NCI-H1436 treated with DMSO at 0.1 percent for 48 hours (cell line): ENCODE measurements around the gene OCA2.
"Not testable (repeated sequence)": the region's sequence is repeated elsewhere in the genome, so short reads cannot be mapped to it uniquely, and the experiment has no call there.

ENCODE experiments used
- DNase-seq: peaks from one replicate; lab custom pipeline; 2025; lab: John Stamatoyannopoulos, UW

OCA2 gene

DNA sequence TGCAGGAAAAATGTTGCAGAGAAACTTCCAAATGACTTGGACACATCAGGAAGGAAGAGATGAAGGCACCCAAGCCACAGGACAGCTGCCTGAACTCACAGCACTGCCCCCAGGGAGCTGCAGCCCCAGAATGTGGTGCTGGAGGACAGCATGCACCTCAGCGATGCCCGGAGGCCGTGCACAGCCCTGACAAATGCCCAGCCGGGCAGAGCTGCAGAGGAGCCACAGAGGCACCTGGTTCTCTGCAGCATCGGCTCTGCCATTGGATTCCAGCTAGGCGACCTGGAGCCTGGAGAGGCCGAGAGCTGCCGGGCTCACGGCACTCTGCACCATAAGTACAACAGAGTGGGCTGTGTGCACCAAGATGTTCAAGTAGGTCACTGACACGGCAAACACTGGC is 97.5 kb downstream of the OCA2 start:
- DNase-seq: no peak

DNA sequence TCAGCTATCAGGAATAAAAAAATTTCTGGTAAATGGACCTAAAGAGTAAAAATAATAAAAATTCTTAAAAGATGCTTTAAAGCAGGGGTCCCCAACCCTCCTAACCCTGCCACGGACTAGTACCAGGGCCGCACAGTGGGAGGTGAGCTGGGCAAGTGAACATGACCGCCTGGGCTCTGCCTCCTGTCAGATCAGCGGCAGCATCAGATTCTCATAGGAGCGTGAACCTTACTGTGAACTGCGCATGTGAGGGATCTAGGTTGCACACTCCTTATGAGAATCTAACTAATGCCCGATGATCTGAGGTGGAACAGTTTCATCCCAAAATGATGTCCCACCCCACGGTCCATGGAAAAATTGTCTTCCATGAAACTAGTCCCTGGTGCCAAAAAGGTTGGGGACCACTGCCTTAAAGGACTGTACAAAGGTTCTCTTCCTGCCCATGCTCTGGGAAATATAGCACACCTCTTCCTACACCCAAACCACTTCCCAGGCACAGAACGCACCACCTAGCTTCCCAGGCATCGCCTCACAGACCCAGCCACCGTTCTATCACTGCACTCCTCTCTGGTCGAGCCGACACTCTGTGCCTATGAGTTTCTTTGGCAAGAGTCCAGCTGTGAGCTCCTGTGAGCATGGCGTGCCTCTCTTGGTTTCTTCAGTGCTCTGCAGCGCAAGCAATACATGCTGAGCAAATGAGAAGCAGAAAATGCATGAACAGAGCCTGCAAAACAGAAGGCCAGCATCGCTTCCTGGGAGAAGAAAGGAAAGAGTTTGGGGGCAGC is 104.9 kb downstream of the OCA2 start:
- DNase-seq: no peak

GRCh38 chr15:27993544-27993943 is 105.6 kb downstream of the OCA2 start:
- DNase-seq: no peak

DNA sequence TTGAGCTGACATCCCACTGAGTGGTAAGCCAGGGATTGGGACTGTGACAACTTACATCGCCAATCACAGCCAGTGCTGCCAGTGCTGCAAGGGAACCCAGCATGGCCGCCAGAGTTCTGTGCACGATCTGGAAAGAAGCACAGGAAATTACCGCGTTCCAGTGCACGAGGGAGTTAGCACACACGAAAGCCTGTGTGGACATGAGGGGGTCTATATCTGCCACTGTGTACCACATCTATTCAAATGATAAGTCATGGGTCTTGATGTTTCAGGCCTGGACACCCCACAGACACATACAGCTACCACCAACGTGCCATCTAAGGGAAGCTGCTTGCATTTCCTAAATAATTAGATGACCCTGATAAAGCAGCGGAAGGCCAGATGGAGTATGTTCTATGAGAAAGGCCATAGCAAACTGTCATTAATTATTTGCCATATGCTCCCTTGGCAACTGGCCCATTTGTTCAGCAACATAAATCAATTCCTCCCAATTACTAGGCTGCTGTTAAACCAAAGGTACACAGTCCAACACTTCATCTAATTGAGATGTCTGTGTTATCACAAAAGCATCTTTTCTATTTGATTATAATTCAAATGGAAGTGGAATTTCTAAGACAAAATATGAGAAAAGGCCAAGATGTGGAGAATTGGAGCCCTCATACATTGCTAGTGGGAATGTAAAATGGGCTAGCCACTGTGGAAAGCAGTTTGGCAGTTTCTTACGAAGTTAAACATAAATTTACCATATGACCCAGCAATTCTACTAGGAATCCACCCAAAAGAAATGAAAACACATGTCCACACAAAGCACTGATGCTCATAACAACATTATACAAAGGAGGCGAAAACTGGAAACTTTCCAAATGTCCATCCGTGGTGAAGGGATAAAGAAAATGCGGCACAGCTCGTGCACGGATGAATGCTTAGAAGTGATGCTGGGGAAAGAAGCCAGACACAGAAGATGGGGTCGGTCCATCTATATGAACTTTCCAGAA is 108.3 kb downstream of the OCA2 start:
- DNase-seq: no peak

DNA sequence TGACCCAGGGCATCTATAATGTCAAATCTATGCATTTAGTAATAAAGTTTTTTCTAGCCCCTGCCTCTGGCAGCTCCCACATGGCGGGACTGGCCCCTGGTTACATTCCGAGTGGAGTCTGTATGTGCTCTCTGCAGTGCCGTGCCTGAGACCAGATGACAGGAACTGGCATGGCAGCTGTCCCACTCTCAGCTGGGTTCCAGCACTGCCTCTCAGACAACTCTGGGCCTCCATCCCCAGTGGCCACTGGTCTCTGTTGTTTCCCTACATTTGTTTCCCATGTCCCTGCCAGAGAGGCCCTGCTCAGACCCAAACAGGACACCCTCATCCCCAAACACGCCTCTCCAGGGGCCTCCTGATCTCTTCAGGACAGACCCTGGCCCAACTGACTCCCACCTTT is 109.3 kb downstream of the OCA2 start:
- DNase-seq: no peak

GRCh38 chr15:27989427-27989826 is 109.7 kb downstream of the OCA2 start:
- DNase-seq: no peak

GRCh38 chr15:27985099-27985498 is 114.0 kb downstream of the OCA2 start:
- no peak for DNase-seq

GRCh38 chr15:27983496-27983895 is 115.6 kb downstream of the OCA2 start:
- no peak for DNase-seq

- DNase-seq: no peak
These were observed 121.4 kb downstream of the OCA2 start for GRCh38 chr15:27977696-27978095.

DNA sequence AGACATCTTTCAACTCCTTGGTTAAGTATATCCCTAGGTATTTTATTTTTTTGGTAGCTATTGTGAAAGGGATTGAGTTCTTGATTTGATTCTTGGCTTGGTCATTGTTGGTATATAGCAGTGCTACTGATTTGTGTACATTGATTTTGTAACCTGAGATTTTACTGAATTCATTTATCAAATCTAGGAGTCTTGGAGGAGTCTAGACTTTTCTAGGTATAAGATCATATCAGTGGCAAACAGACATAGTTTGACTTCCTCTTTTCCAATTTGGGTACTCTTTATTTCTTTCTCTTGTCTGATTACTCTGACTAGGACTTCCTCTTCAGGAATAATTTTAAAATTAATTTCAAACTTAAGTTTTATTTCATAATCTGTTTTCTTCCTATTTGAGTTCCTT is 125.2 kb downstream of the OCA2 start:
- no peak for DNase-seq

GRCh38 chr15:27970661-27971392 is 128.3 kb downstream of the OCA2 start:
- DNase-seq: no peak

DNA sequence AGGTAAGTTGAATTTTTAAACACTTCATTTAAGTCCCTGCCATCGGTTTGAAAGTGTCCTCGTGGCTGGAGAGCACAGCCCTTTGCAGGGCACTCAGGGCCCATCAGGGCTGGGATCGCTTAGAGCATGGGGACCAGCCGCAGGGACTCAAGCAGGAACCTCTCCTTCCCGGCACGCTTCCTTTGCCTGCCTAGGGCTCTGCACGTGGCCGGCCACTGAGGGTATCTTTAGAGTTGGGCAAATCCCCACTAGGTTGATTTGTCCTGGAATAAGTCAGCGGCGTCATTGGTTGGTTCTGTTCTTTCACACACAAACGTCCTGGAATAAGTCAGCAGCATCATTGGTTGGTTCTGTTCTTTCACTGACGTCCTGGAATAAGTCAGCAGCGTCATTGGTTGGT is 131.6 kb downstream of the OCA2 start:
- DNase-seq: no peak

DNA sequence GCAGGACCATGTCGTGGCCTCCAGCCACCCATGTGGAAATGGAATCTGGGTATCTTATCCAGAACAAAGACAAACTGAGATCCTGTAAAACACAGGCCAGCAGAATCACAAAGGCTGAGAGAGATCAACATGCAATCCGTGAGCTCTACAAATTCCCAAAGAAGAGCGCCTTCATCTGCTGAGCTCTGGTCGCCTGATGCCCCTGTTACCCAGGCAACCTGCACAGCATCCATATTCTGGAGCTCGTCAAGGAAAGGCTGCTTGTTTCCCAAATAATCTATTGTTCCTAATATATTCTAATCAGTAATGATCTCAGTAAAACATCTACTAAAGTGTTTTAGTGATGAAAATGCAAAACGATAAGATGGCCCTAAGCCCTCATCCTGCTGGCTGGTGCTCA is 133.6 kb downstream of the OCA2 start:
- no peak for DNase-seq

DNA sequence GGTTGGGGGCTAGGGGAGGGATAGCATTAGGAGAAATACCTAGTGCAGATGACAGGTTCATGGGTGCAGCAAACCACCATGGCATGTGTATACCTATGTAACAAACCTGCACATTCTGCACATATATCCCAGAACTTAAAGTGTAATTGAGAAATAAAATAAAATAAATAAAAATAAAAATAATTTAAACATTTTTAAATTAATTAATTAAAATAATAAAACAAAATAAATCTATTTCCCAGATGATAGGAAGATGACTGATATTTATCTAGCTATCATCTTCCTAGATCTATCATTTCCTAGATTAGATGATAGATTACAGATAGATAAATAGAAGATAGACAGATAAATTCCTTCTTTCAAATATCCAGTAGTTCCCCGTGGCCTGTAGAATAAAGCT is 137.3 kb downstream of the OCA2 start:
- DNase-seq: no peak

DNA sequence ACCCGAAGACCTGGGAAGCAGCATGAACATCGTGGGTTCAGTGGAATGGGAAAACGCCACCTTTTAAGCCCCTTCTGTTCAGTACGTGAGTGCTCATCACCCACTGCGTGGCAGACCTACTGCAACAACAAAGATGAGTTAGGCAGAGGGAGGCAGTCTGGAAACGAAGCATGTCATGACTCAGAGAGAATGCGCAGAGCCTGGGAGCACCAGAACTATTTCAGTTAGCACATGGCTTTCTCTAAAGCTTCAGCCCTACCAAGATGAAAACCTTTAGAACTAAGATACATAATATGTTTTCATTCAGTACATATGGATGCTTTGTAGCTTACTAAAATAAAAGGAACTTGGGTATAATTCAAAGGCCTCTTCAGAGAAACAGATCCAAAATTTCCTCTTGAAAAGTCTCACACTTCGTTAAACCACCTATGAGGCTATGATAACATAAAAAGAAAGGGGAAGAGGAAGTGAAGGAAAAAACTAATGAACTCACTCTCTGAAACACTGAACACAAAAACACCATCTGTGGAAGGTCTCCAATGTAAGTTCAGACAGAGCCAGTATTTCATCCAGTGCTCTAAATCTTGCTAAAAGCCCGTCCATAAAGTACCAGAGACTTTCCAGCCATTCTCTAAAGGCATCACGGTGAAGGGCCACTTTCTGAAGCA is 140.1 kb downstream of the OCA2 start:
- DNase-seq: no peak

DNA sequence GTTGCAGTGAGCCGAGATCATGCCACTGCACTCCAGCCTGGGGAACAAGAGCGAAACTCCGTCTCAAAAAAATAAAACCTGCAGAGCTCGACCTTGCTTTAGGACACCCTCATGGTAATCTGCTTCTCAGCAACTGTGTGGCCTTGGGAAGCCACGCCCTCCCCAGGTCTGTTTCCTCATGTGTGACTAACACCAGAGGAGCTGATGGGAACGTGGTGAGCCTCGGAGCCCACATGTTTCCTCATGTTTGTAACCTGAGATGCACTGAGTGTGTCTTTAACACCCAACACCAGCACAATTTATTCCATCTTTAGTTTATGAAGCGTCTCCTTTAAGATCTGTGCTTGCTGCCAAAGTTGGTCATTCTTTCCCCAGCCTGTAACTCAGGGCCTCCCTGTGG is 142.8 kb downstream of the OCA2 start:
- DNase-seq: no peak

- no peak for DNase-seq
These were observed 144.0 kb downstream of the OCA2 start for GRCh38 chr15:27955087-27955486.

DNA sequence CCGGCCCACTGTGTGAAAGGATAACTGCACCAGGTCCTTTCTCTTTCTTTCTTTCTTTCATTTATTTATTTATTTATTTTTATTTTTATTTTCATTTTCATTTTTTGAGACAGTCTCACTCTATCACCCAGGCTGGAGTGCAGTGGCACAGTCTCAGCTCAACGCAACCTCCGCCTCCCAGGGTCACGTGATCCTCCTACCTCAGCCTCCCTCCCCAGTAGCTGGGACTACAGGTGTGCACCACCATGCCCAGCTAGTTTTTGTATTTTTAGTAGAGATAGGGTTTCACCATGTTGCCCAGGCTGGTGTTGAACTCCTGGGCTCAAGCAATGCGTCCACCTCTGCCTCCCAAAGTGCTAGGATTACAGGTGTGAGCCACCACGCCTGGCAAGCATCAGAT is 146.5 kb downstream of the OCA2 start:
- not testable (repeated sequence) for DNase-seq

- no peak for DNase-seq
These were observed 147.8 kb downstream of the OCA2 start for GRCh38 chr15:27951191-27951890.

DNA sequence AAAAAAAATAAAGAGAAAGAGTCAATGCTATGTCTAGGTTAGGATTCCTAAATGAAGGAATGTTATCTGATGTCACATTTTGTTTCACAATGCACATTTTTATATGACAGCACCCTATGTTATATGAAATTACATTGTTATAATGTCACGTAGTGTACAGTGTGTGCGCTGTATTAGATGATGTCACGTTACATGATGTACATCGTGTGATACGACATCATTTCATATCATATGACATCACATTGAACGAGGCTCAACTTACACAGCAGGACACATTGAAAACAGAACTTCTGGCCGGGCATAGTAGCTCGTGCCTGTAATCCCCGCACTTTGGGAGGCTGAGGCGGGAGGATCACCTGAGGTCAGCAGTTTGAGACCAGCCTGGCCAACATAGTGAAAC is 150.0 kb downstream of the OCA2 start:
- DNase-seq: no peak

- DNase-seq: no peak
These were observed 159.9 kb downstream of the OCA2 start for GRCh38 chr15:27939246-27939645.
